ENCODE data around the gene OR10K2. TPM values are rescaled to one million over a fixed set of nuclear protein-coding genes. Genes with fewer than 3 reads are reported as not detected.
"Not testable (repeated sequence)": the region's sequence is repeated elsewhere in the genome, so short reads cannot be mapped to it uniquely, and the experiment has no call there.

The OR10K2 gene, protein sequence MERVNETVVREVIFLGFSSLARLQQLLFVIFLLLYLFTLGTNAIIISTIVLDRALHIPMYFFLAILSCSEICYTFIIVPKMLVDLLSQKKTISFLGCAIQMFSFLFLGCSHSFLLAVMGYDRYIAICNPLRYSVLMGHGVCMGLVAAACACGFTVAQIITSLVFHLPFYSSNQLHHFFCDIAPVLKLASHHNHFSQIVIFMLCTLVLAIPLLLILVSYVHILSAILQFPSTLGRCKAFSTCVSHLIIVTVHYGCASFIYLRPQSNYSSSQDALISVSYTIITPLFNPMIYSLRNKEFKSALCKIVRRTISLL
- not detected in 2 replicates for total RNA-seq (2012; rRNA removed)

DNA sequence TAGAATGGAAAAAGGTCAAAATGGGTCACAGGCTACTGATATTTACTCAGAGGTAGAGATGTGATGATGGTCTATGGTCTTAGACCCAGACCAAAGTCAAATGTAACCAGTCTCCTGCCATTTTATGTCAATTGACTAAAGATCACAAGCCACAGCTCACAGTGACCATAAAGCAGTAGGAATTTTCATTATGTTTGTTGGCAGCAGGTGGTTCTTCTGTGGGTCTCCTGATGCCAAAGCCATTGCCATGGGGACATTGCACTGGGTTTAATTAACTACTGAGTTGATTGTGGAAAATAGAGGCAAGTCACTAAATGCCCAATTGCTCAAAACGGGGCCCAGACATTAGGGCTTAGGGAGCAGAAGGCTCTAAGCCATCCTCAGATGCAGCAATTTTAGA is at the start of gene OR10K2:
Gene OR10K2, minus strand, starts transcription at position 101 of the 400 bp plus-strand sequence. CDS start 5,371 bp downstream, outside the sequence.
- Histone ChIP-seq H3K4me2 (ENCODE audit: low read length) (no peak within 1 kb of the TSS), H3K9ac (ENCODE audit: low read depth, low read length) (no peak within 1 kb of the TSS), H3K4me1 (ENCODE audit: control insufficient read depth, insufficient read depth, low read length) (no peaks in the 10 kb centered on the region), H3K4me3 (ENCODE audit: low read length) (no peak within 1 kb of the TSS), H3K27me3 (ENCODE audit: control insufficient read depth, insufficient read depth, low read length) (no peaks in the 10 kb centered on the region), H3K9me3 (replicated peaks; ENCODE audit: low read length) (no peaks in the 10 kb centered on the region), H3K36me3 (ENCODE audit: insufficient read depth, low read length) (no peaks in the 10 kb centered on the region)

DNA sequence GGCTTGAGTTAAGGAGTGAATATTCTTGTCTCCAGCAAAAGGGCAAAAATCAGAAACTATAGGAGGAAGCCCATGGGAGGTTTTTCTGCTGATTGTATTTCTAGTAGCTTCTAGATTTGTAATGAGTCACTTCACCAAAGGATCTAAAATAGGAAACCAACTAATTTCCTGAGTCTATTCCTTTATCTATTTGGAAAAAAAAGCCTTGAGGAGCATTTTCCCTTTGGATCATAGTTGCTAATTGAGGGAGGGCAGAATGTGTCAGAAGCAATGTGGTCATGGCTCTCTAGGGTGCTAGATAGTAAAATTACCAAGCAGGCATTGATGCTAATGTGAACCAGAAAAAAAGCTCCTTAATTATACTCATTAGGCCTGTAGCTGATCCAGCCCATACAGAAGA is 45.9 kb upstream of the OR10K2 start, which contains the start of gene OR10R2:
Gene OR10R2, plus strand, starts transcription at position 301 of the 400 bp plus-strand sequence. CDS start 106 bp downstream, outside the sequence.
- Histone ChIP-seq H3K9me3 (replicated peaks; ENCODE audit: low read length) (no peaks in the 10 kb centered on the region), H3K9ac (ENCODE audit: low read depth, low read length) (no peak within 1 kb of the TSS), H3K36me3 (ENCODE audit: insufficient read depth, low read length) (no peaks in the 10 kb centered on the region), H3K27me3 (ENCODE audit: control insufficient read depth, insufficient read depth, low read length) (no peaks in the 10 kb centered on the region), H3K4me2 (ENCODE audit: low read length) (no peak within 1 kb of the TSS), H3K4me3 (ENCODE audit: low read length) (no peak within 1 kb of the TSS), H3K4me1 (ENCODE audit: control insufficient read depth, insufficient read depth, low read length) (no peaks in the 10 kb centered on the region)

DNA sequence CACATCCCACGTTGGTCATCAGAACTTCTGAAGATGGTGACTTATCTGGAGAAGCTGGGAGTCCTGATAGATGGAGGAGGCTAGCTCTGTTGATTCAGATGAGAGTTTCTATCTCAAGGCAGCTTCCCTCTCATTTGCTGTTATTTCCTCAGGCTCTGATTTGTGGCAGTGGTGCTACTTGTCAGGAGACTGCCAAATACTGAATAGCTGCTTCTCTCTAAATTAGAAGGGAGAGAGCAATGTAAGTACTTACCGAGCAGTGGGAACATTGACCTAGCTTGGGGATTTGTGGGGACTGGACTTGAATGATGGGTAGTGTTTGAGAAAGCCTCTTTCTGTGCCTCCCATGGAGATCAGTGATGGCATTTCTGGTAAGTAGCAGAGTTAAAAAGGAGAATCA is 35.5 kb upstream of the OR10K2 start, which contains the start of gene OR10K1:
Gene OR10K1, plus strand, starts transcription at position 301 of the 400 bp plus-strand sequence. CDS start 3,728 bp downstream, outside the sequence.
- no peaks in the 10 kb centered on the region for H3K9me3 ChIP-seq (replicated peaks; ENCODE audit: low read length)
- H3K4me2 ChIP-seq (ENCODE audit: low read length), result no peak within 1 kb of the TSS
- no peaks in the 10 kb centered on the region for H3K4me1 ChIP-seq (ENCODE audit: control insufficient read depth, insufficient read depth, low read length)
- H3K9ac ChIP-seq (ENCODE audit: low read depth, low read length), result no peak within 1 kb of the TSS
- no peaks in the 10 kb centered on the region for H3K36me3 ChIP-seq (ENCODE audit: insufficient read depth, low read length)
- H3K4me3 ChIP-seq (ENCODE audit: low read length), result no peak within 1 kb of the TSS
- H3K27me3 ChIP-seq (ENCODE audit: control insufficient read depth, insufficient read depth, low read length), result no peaks in the 10 kb centered on the region

DNA sequence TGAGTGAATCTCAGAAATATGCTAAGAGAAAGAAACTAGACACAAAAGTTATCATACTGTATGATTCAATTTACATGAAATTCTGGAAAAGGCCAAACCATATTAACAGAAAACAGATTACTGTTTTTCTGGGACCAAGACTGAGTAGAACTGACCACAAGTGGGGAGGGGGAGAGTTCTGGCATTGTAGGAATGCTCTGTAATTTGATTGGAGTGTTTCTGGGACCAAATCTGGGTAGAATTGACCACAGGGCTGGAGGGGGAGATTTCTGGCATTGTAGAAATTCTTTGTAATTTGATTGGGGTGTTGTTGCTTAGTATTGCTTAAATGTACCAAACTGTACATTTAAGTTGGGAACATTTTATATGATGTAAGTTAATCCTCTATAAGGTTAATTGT is 32.2 kb upstream of the OR10K2 start:
- Histone ChIP-seq H3K9me3 (replicated peaks; ENCODE audit: low read length) (no peaks in the 10 kb centered on the region), H3K4me3 (ENCODE audit: low read length) (no peak overlapping the region), H3K9ac (ENCODE audit: low read depth, low read length) (no peak overlapping the region), H3K4me1 (ENCODE audit: control insufficient read depth, insufficient read depth, low read length) (no peaks in the 10 kb centered on the region), H3K36me3 (ENCODE audit: insufficient read depth, low read length) (no peaks in the 10 kb centered on the region), H3K4me2 (ENCODE audit: low read length) (no peak overlapping the region), H3K27me3 (ENCODE audit: control insufficient read depth, insufficient read depth, low read length) (no peaks in the 10 kb centered on the region)

DNA sequence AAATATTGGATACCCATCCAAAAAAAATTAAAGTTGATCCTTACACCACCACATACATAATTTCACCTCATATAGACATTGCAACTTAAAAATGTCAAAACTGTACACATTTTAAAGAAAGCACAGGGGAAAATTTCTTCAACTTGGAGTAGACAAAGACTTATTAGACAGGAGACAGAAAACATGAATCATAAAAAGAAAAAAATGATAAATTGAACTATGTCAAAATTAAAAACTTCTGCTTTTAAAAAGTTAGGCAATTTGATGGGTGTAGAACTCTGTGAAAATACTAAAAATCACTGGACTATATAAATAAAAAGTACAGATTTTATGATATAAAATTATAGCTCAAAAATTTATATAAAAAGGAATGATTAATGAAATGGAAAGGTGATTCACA is 31.2 kb upstream of the OR10K2 start:
- H3K9me3 ChIP-seq (replicated peaks; ENCODE audit: low read length), result no peaks in the 10 kb centered on the region
- no peak overlapping the region for H3K4me3 ChIP-seq (ENCODE audit: low read length)
- H3K4me2 ChIP-seq (ENCODE audit: low read length), result no peak overlapping the region
- H3K27me3 ChIP-seq (ENCODE audit: control insufficient read depth, insufficient read depth, low read length), result no peaks in the 10 kb centered on the region
- H3K4me1 ChIP-seq (ENCODE audit: control insufficient read depth, insufficient read depth, low read length), result no peaks in the 10 kb centered on the region
- no peak overlapping the region for H3K9ac ChIP-seq (ENCODE audit: low read depth, low read length)
- H3K36me3 ChIP-seq (ENCODE audit: insufficient read depth, low read length), result no peaks in the 10 kb centered on the region

DNA sequence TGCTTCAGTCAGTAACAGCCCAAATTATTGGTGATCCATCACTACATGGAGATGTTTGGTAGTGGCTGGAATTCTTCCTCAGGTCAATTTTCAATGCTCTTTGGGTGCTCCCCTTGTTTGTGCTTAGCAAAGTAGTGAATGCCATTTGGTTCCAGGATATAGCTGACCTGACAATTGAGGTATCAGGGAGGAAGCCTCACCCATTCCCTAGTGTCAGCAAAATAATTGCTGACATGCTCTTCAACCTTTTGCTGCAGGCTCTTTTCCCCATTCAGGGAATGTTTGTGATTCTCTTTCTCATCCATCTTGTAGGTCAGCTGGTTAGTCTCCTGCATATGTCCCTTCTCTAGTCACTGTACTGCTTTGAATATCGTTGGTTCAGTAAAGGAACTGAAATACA is 28.5 kb upstream of the OR10K2 start:
- Histone ChIP-seq H3K4me2 (ENCODE audit: low read length) (no peak overlapping the region), H3K4me1 (ENCODE audit: control insufficient read depth, insufficient read depth, low read length) (no peaks in the 10 kb centered on the region), H3K4me3 (ENCODE audit: low read length) (no peak overlapping the region), H3K9me3 (replicated peaks; ENCODE audit: low read length) (no peaks in the 10 kb centered on the region), H3K27me3 (ENCODE audit: control insufficient read depth, insufficient read depth, low read length) (no peaks in the 10 kb centered on the region), H3K36me3 (ENCODE audit: insufficient read depth, low read length) (no peaks in the 10 kb centered on the region), H3K9ac (ENCODE audit: low read depth, low read length) (no peak overlapping the region)

DNA sequence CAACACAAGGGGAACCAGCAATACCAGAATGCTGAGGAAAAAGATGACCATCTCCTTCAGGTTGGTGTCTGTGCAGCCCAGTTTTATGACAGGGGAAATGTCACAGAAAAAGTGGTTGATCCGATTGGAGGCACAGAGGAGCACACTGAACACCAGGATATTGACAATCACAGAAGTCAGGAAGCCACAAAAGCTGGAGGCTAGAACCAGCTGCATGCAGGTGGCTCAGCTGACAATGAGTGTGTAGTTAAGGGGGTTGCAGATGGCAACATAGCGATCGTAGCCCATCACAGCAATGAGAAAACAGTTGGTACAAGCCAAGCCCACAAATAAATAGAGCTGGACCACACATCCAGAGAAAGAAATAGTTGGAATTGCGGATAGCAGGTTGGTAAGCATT is 19.3 kb upstream of the OR10K2 start:
- no peaks in the 10 kb centered on the region for H3K4me1 ChIP-seq (ENCODE audit: control insufficient read depth, insufficient read depth, low read length)
- no peaks in the 10 kb centered on the region for H3K9me3 ChIP-seq (replicated peaks; ENCODE audit: low read length)
- H3K36me3 ChIP-seq (ENCODE audit: insufficient read depth, low read length), result no peaks in the 10 kb centered on the region
- no peaks in the 10 kb centered on the region for H3K27me3 ChIP-seq (ENCODE audit: control insufficient read depth, insufficient read depth, low read length)
- H3K4me2 ChIP-seq (ENCODE audit: low read length), result no peak overlapping the region
- no peak overlapping the region for H3K9ac ChIP-seq (ENCODE audit: low read depth, low read length)
- H3K4me3 ChIP-seq (ENCODE audit: low read length), result no peak overlapping the region

DNA sequence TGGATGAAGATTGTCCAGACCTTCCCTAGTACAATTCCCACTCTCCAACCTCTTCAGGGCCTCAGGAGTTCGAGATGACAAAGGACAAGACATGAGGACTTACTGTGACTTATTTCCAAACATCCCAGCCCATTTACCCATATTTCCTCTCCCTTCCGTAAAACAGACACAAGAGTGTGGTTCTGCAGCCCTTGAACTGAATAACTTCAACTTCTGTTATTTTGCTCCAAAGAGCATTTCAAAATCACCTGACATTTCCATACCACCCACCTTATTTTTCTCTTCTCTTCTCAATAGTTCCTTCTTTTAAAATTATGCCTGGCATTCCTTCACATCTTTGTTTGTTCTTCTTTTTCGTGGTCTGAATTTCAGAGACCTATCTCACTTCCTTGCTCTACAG is 8.7 kb upstream of the OR10K2 start:
- Histone ChIP-seq H3K27me3 (ENCODE audit: control insufficient read depth, insufficient read depth, low read length) (no peaks in the 10 kb centered on the region), H3K4me1 (ENCODE audit: control insufficient read depth, insufficient read depth, low read length) (no peaks in the 10 kb centered on the region), H3K4me2 (ENCODE audit: low read length) (no peak overlapping the region), H3K9me3 (replicated peaks; ENCODE audit: low read length) (no peaks in the 10 kb centered on the region), H3K4me3 (ENCODE audit: low read length) (no peak overlapping the region), H3K36me3 (ENCODE audit: insufficient read depth, low read length) (no peaks in the 10 kb centered on the region), H3K9ac (ENCODE audit: low read depth, low read length) (no peak overlapping the region)

DNA sequence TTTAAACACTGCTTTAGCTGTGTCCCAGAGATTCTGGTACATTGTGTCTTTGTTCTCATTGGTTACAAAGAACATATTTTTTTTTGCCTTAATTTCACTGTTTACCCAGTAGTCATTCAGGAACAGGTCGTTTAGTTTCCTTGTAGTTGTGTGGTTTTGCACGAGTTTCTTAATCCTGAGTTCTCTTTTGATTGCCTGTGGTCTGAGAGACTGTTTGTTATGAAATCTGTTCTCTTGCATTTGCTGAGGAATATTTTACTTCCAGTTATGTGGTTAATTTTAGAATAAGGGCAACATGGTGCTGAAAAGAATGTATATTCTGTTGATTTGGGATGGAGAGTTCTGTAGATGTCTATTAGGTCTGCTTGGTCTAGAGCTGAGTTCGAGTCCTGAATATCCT is 4.1 kb upstream of the OR10K2 start:
- H3K4me2 ChIP-seq (ENCODE audit: low read length); H3K4me3 ChIP-seq (ENCODE audit: low read length); H3K4me1 ChIP-seq (ENCODE audit: control insufficient read depth, insufficient read depth, low read length); H3K27me3 ChIP-seq (ENCODE audit: control insufficient read depth, insufficient read depth, low read length); H3K36me3 ChIP-seq (ENCODE audit: insufficient read depth, low read length); H3K9me3 ChIP-seq (replicated peaks; ENCODE audit: low read length); H3K9ac ChIP-seq (ENCODE audit: low read depth, low read length): not testable (repeated sequence)

DNA sequence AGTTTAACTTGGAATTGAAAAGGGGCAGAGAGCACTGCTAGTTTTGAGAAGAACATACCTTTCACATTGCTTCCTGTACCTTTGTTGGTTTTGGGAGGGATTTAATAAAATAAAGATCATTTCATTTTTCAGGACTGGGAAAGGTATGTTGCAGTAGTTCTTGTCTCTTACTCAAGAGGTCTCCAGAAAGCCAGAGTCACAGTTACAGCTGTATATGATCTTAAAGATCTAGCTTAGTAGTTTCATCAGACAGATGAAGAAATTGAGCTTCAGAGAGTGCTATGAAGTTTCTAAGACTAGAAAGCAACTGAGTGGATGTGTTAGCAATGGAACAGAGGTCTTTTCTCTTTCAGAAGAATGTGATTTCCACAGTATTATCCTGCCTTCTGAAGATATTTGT is 1.0 kb downstream of the OR10K2 start:
- no peak overlapping the region for H3K4me2 ChIP-seq (ENCODE audit: low read length)
- H3K4me3 ChIP-seq (ENCODE audit: low read length), result no peak overlapping the region
- no peaks in the 10 kb centered on the region for H3K36me3 ChIP-seq (ENCODE audit: insufficient read depth, low read length)
- H3K27me3 ChIP-seq (ENCODE audit: control insufficient read depth, insufficient read depth, low read length), result no peaks in the 10 kb centered on the region
- H3K9me3 ChIP-seq (replicated peaks; ENCODE audit: low read length), result no peaks in the 10 kb centered on the region
- H3K9ac ChIP-seq (ENCODE audit: low read depth, low read length), result no peak overlapping the region
- H3K4me1 ChIP-seq (ENCODE audit: control insufficient read depth, insufficient read depth, low read length), result no peaks in the 10 kb centered on the region

DNA sequence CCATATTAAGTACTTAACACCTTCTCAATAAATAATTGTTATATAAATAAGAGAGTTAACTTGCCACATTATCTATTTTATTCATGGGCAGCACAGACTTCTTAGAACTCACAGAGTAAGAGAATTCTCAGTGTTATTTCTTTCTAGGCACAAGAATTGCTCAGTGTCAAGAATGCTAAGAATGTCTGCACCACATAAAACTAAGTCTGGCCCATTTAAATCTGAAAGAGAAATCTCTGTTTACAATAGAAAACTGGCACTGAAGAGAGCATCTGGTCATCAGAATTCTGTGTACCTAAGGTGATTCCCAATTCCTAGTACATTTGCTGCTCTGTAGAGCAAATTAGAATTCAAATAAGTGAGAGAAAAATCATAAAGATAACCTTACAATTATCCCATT is 3.8 kb downstream of the OR10K2 start:
- H3K9ac ChIP-seq (ENCODE audit: low read depth, low read length), result no peak overlapping the region
- H3K4me3 ChIP-seq (ENCODE audit: low read length), result no peak overlapping the region
- no peaks in the 10 kb centered on the region for H3K9me3 ChIP-seq (replicated peaks; ENCODE audit: low read length)
- H3K4me1 ChIP-seq (ENCODE audit: control insufficient read depth, insufficient read depth, low read length), result no peaks in the 10 kb centered on the region
- H3K36me3 ChIP-seq (ENCODE audit: insufficient read depth, low read length), result no peaks in the 10 kb centered on the region
- no peak overlapping the region for H3K4me2 ChIP-seq (ENCODE audit: low read length)
- no peaks in the 10 kb centered on the region for H3K27me3 ChIP-seq (ENCODE audit: control insufficient read depth, insufficient read depth, low read length)

DNA sequence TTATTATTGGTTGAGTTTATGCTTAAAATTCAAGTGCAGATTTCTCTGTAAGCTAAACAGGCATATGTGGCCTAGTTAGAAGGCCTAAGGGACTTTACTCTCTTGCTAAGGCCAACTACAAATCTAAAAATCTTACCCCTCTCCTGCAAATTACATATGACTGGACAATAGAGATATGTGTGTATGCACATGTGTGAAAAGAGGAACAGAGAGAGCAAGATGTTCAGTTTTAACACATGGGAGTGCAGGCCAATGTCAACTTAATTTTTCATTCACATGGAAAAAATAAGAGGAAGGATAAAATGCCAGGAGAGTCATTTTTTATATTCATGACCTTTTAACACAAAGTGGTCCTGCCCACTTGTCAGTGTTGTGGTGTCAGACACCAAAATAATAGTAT is 8.5 kb downstream of the OR10K2 start:
- no peaks in the 10 kb centered on the region for H3K4me1 ChIP-seq (ENCODE audit: control insufficient read depth, insufficient read depth, low read length)

More for the DNA sequence above, 8.5 kb downstream of the OR10K2 start:
- Histone ChIP-seq H3K36me3 (ENCODE audit: insufficient read depth, low read length) (no peaks in the 10 kb centered on the region), H3K9ac (ENCODE audit: low read depth, low read length) (no peak overlapping the region), H3K4me3 (ENCODE audit: low read length) (no peak overlapping the region), H3K4me2 (ENCODE audit: low read length) (no peak overlapping the region), H3K9me3 (replicated peaks; ENCODE audit: low read length) (no peaks in the 10 kb centered on the region), H3K27me3 (ENCODE audit: control insufficient read depth, insufficient read depth, low read length) (no peaks in the 10 kb centered on the region)
